LNCaP clone FGC (cell line): Measurements from ENCODE around the gene RPS14.

Experiments
- DNase-seq: peaks from one replicate; pipeline ENCODE4 v3.0.0-alpha.2; 2011; ENCODE audit warnings: low read depth
- H3K4me3 ChIP-seq: 2 replicates; pipeline ENCODE4 v1.5.1; 2011; ENCODE audit warnings: mild to moderate bottlenecking, low read depth, low read length, control low read depth
- TF ChIP-seq, protein P1 (sequence below): IDR thresholded peaks from 2 replicates; pipeline ENCODE4 v1.5.1; 2012; ENCODE audit warnings: mild to moderate bottlenecking; ENCODE audit not compliant: control insufficient read depth, insufficient read depth; ENCODE audit errors: extremely low read depth

Gene RPS14

DNA sequence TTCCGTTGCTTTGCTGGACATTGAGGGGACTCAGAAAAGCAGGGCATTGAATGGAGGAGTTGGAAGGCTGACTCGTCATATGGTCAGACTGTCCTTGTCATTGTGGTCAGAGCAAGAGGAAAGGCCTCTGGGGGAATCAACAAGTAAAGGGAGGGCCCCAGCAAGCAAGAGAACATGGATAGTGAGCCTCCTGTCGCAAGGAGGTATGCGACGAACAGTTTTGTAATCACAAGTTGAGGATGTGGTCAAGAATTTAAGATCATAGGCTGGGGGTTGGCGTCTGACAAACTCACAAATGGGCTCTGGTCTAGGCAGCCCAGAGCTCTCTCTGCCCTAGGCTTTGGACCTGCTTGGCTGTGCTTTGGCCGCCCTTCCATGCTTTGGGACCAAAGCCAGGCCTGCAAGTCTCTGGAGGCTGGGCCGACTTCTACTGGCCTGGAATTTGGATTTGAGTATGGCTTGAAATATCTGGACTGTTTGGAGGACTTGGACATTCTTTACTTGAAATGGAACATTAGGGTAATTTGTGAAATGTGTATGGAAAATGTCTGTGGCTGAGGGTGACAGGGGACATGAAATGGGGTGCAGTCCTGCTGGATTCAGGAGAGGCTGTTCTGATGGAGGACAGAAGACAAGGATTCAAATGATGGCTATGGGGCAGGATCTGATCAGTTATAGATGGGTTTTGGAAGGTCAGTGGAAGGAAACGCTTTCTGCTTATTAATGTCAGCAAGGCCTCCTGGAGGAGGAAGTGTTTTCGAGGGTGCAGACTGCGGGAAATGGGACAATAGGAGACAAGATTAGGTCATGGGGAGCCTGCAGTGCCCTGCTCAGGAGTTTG lies 39.2 kb upstream of the RPS14 start:
- no peak for DNase-seq
- TF ChIP-seq, protein P1, sequence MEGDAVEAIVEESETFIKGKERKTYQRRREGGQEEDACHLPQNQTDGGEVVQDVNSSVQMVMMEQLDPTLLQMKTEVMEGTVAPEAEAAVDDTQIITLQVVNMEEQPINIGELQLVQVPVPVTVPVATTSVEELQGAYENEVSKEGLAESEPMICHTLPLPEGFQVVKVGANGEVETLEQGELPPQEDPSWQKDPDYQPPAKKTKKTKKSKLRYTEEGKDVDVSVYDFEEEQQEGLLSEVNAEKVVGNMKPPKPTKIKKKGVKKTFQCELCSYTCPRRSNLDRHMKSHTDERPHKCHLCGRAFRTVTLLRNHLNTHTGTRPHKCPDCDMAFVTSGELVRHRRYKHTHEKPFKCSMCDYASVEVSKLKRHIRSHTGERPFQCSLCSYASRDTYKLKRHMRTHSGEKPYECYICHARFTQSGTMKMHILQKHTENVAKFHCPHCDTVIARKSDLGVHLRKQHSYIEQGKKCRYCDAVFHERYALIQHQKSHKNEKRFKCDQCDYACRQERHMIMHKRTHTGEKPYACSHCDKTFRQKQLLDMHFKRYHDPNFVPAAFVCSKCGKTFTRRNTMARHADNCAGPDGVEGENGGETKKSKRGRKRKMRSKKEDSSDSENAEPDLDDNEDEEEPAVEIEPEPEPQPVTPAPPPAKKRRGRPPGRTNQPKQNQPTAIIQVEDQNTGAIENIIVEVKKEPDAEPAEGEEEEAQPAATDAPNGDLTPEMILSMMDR = no peak

DNA sequence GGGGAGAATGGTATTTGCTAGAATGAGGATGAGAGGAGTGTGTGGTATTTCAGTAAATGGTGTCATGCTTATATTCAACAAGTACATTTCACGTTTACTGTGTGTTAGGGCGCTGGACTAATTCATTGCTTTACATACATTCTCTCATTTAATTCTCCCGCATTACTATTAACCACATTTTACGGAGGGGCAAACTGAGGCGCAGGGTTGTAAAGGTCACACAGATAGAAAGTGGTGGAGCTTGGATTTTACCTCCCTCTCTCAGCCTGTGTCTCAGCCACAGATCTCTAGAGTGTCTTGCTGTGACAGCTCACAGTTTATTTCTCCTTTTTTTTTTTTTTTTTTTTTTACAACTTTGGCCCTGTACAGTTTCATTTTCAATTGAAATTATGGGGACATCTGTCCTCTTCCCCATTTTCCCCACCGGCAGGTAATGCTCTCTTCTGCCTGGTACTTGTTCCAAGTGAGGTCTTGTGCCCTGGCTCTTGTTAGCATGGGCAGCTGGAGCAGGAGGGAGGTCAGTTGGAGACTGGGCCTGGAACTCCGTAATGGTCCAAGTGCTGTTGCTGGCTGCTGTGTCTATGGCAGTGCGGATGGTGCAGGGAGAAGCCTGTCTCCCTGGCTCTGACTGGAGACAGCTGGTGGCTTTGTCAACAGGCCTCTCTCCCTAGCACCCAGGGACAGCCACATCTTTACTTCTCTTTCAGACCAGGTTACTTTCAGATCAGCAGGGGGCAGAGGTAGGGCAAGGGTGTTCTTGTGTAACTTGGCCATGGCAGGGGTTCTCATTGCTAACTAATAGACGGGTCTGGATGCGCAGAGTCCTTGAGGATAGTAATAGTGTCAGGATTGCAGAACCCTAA lies 37.9 kb upstream of the RPS14 start:
- peak overlapping the region; percentile 83 for H3K4me3 ChIP-seq
- no peak for DNase-seq
- TF ChIP-seq, protein P1 = peak; percentile 40

More for the DNA sequence above, 39.2 kb upstream of the RPS14 start:
- H3K4me3 ChIP-seq = peak overlapping the region; percentile 83; the same call in 1 of the 2 replicates

DNA sequence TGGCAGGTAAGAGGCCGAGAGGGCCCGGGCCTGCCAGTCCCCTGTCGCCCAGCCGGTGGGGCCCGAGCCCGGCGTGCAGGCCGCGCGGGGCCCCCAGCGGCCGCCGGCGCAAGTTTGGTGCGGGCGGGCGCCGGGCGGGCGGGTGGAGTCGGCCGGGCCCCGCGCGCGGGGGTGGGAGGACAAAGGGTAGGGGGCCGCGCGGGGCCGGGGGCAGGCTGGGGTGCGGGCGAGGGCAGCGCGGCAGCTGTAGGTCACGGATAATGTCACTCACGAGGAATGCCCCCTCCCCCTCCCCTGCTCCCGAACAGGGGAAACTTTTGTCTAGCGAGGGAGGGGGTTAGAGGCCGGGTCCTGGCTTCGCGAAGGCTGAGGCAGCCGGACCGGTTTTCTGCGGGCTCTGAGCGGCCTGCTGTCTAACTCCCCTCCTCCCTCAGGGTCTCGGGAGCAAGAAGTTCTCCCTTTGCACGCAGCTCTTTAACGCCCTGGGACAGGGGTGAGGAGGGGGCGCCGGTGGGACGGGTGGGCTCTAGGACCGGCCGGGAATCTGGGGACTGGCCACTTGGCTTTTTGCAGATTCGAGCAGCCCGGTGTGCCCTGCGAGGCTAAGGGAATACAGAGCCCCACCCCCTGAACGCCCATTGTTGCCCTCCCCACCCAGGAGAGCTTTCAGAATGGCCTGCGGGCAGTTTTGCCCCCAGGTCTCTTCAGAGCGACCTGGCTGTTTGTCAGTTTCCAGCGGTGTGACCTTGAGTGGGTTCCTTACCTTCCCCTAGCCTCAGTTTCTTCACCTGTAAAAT lies 37.1 kb upstream of the RPS14 start:
- DNase-seq = peak; percentile 59
- TF ChIP-seq, protein P1 = no peak
- H3K4me3 ChIP-seq = peak overlapping the region; percentile 83

DNA sequence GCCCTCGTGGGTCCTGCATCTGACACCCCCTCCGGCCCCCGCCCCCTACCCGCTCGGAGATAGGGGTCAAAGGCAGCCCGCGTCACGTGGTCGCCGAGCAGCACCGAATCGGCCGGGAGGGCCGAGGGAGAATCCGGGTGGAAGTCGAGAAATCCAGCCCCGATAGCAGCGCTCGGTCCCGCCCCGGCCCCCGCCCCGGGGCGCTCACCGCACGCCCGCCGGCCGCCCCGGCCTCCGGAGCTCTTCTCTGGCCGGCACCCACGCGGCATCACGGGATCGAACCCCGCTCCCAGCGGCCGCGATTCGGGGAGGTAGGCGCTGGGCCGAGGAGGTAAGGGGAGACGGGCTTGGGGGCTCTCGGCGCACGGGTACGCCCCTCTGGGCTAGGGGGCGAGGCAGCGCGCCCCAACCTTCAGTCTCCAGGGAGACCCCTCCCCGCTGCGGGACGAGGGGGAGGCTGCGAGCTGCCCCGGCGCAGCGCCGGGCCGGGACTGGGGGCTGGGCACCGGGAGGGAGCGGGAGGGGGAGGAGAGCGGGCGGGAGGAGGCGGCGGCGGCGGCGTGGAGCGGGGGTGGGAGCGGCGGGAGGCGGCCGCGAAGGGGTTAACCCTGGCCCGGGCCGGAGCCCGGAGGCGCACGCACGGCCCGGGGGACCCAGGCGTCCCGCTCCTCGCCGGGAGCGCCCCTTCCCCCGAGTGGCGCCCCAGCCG lies 36.3 kb upstream of the RPS14 start:
- TF ChIP-seq, protein P1 = no peak
- DNase-seq = no peak

DNA sequence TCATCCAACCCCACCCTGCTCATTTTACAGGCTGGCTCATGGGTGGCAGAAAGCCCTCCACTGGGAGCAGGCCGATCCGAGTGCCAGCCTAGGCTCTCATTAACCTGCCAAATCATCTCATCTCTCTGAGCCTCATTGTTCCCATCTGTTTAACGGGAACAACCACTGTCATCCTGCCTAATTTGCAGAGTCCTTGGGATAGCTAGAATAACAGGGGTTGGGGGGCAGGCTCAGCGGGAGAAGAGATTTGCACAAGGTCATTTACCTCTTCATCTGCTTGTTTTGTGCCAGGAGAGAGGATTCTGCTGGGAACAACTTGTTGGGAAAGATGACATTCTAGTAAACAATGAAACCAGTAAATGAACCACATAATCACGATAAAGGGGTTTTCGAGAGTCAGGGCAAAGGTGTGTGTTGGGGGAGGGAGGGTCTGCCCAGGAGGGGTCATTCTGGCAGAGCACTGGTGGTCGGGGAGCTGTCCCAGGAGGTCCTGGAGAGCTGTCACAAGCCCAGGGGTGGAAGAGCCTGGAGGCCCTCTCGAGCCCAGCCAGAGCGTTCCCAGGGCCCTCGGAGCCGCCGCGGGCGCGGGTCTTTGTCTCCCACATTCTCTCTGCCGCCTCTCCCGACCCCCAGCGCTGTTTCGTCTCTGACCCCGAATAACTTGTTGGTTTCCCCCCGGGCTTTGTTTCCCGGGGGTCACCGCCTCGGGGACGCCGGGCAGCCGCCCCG lies 35.6 kb upstream of the RPS14 start:
- DNase-seq = no peak
- TF ChIP-seq, protein P1 = no peak
- H3K4me3 ChIP-seq = peak overlapping the region; percentile 83

More for the DNA sequence above, 36.3 kb upstream of the RPS14 start:
- peak overlapping the region; percentile 83 for H3K4me3 ChIP-seq
